Neuron (in vitro differentiated cells): ENCODE measurements around the gene CNPY4.

Source experiments
- H2AFZ ChIP-seq: one replicate; pipeline ENCODE4 v1.6.1; 2013; ENCODE audit warnings: low read depth, mild to moderate bottlenecking, inconsistent platforms, low read length, moderate library complexity
- H3K27me3 ChIP-seq: one replicate; pipeline ENCODE4 v1.6.1; 2013; ENCODE audit warnings: low read length; ENCODE audit not compliant: insufficient read depth
- H3K36me3 ChIP-seq: one replicate; pipeline ENCODE4 v1.6.1; 2013; ENCODE audit warnings: low read length; ENCODE audit not compliant: insufficient read depth
- H3K4me1 ChIP-seq: one replicate; pipeline ENCODE4 v1.6.1; 2013; ENCODE audit warnings: low read length; ENCODE audit not compliant: insufficient read depth
- H3K4me3 ChIP-seq: 2 replicates; pipeline ENCODE4 v1.5.1; 2013; ENCODE audit warnings: mild to moderate bottlenecking, low read length, moderate library complexity
- H3K9me3 ChIP-seq: one replicate; pipeline ENCODE4 v1.6.1; 2013; ENCODE audit warnings: low read length

CNPY4 gene

GRCh38 chr7:100098913-100099312 lies 20.5 kb upstream of the CNPY4 start:
- no peaks in the 10 kb centered on the region for H3K27me3 ChIP-seq
- H3K4me3 ChIP-seq, result peak overlapping the region; percentile 81
- H2AFZ ChIP-seq, result no peak overlapping the region
- peaks cover 24% of the 10 kb centered on the region for H3K4me1 ChIP-seq
- peaks cover 62% of the 10 kb centered on the region for H3K36me3 ChIP-seq
- no peaks in the 10 kb centered on the region for H3K9me3 ChIP-seq

GRCh38 chr7:100099452-100099851 lies 20.0 kb upstream of the CNPY4 start:
- Histone ChIP-seq H3K4me1 (peaks cover 24% of the 10 kb centered on the region), H3K27me3 (no peaks in the 10 kb centered on the region), H3K36me3 (peaks cover 57% of the 10 kb centered on the region), H3K4me3 (peak overlapping the region; percentile 81), H3K9me3 (no peaks in the 10 kb centered on the region), H2AFZ (no peak overlapping the region)

GRCh38 chr7:100100420-100101015 lies 18.9 kb upstream of the CNPY4 start:
- Histone ChIP-seq H3K9me3 (no peaks in the 10 kb centered on the region), H3K27me3 (no peaks in the 10 kb centered on the region), H3K4me1 (peaks cover 24% of the 10 kb centered on the region), H3K36me3 (peaks cover 53% of the 10 kb centered on the region), H2AFZ (no peak overlapping the region), H3K4me3 (peak overlapping the region; percentile 81)

- Histone ChIP-seq H3K9me3 (no peaks in the 10 kb centered on the region), H3K36me3 (peaks cover 50% of the 10 kb centered on the region), H3K27me3 (no peaks in the 10 kb centered on the region), H3K4me3 (peak within 1 kb of the TSS; percentile 81), H3K4me1 (peaks cover 24% of the 10 kb centered on the region), H2AFZ (no peak within 1 kb of the TSS)
Observed at GRCh38 chr7:100101016-100101862, 18.2 kb upstream of the CNPY4 start, which contains the start of the genes AP4M1 and MCM7. Gene AP4M1 (plus strand): TSS chr7:100101643. CDS start chr7:100101715, 72 bp downstream. Gene MCM7 (minus strand): TSS chr7:100101397. CDS start chr7:100101294, 103 bp downstream.

GRCh38 chr7:100102950-100103840 lies 16.2 kb upstream of the CNPY4 start:
- Histone ChIP-seq H3K9me3 (no peaks in the 10 kb centered on the region), H3K36me3 (peaks cover 52% of the 10 kb centered on the region), H3K27me3 (no peaks in the 10 kb centered on the region), H2AFZ (no peak overlapping the region), H3K4me3 (peak overlapping the region; percentile 81), H3K4me1 (peaks cover 23% of the 10 kb centered on the region)

- H3K4me1 ChIP-seq, result peaks cover 5% of the 10 kb centered on the region
- H3K4me3 ChIP-seq, result no peak overlapping the region
- H3K36me3 ChIP-seq, result peaks cover 44% of the 10 kb centered on the region
- H2AFZ ChIP-seq, result no peak overlapping the region
- no peaks in the 10 kb centered on the region for H3K9me3 ChIP-seq
- H3K27me3 ChIP-seq, result no peaks in the 10 kb centered on the region
Observed at GRCh38 chr7:100105534-100105933, 13.9 kb upstream of the CNPY4 start.

GRCh38 chr7:100106633-100107032 lies 12.8 kb upstream of the CNPY4 start:
- no peak overlapping the region for H2AFZ ChIP-seq
- no peak overlapping the region for H3K4me3 ChIP-seq
- H3K9me3 ChIP-seq, result no peaks in the 10 kb centered on the region
- no peaks in the 10 kb centered on the region for H3K27me3 ChIP-seq
- H3K36me3 ChIP-seq, result peaks cover 55% of the 10 kb centered on the region
- peaks cover 5% of the 10 kb centered on the region for H3K4me1 ChIP-seq

- H2AFZ ChIP-seq, result no peak overlapping the region
- no peaks in the 10 kb centered on the region for H3K9me3 ChIP-seq
- H3K36me3 ChIP-seq, result peaks cover 61% of the 10 kb centered on the region
- no peak overlapping the region for H3K4me3 ChIP-seq
- H3K27me3 ChIP-seq, result no peaks in the 10 kb centered on the region
- peaks cover 5% of the 10 kb centered on the region for H3K4me1 ChIP-seq
Observed at GRCh38 chr7:100107125-100107737, 12.2 kb upstream of the CNPY4 start.

- Histone ChIP-seq H3K36me3 (peaks cover 65% of the 10 kb centered on the region), H3K4me1 (no peaks in the 10 kb centered on the region), H3K9me3 (no peaks in the 10 kb centered on the region), H2AFZ (no peak overlapping the region), H3K4me3 (no peak overlapping the region), H3K27me3 (no peaks in the 10 kb centered on the region)
Observed at GRCh38 chr7:100107890-100108289, 11.5 kb upstream of the CNPY4 start.

- no peaks in the 10 kb centered on the region for H3K27me3 ChIP-seq
- H3K4me1 ChIP-seq, result no peaks in the 10 kb centered on the region
- H3K9me3 ChIP-seq, result no peaks in the 10 kb centered on the region
- H2AFZ ChIP-seq, result no peak overlapping the region
- peaks cover 77% of the 10 kb centered on the region for H3K36me3 ChIP-seq
- no peak overlapping the region for H3K4me3 ChIP-seq
Observed at GRCh38 chr7:100109521-100110163, 9.8 kb upstream of the CNPY4 start.

- peaks cover 72% of the 10 kb centered on the region for H3K36me3 ChIP-seq
- H2AFZ ChIP-seq, result no peak overlapping the region
- H3K4me3 ChIP-seq, result no peak overlapping the region
- no peaks in the 10 kb centered on the region for H3K27me3 ChIP-seq
- no peaks in the 10 kb centered on the region for H3K4me1 ChIP-seq
- no peaks in the 10 kb centered on the region for H3K9me3 ChIP-seq
Observed at GRCh38 chr7:100111156-100111555, 8.3 kb upstream of the CNPY4 start.

GRCh38 chr7:100111914-100112313 lies 7.5 kb upstream of the CNPY4 start:
- H3K36me3 ChIP-seq, result peaks cover 66% of the 10 kb centered on the region
- no peak overlapping the region for H2AFZ ChIP-seq
- no peaks in the 10 kb centered on the region for H3K4me1 ChIP-seq
- no peaks in the 10 kb centered on the region for H3K27me3 ChIP-seq
- no peaks in the 10 kb centered on the region for H3K9me3 ChIP-seq
- no peak overlapping the region for H3K4me3 ChIP-seq
